B cell (primary cell): Measurements from ENCODE around the gene ZC3H18.

Experiments
- CTCF ChIP-seq: fragments of 200-600 bp; IDR thresholded peaks from one replicate; pipeline ENCODE4 v1.8.0; 2022; ENCODE audit warnings: antibody characterized with exemption, mild to moderate bottlenecking
- EZH2 ChIP-seq: IDR thresholded peaks from 2 replicates; pipeline ENCODE4 v1.6.1; 2012; ENCODE audit warnings: borderline replicate concordance, low read depth, mild to moderate bottlenecking, moderate library complexity, low read length; ENCODE audit not compliant: insufficient read depth, poor library complexity, severe bottlenecking

DNA sequence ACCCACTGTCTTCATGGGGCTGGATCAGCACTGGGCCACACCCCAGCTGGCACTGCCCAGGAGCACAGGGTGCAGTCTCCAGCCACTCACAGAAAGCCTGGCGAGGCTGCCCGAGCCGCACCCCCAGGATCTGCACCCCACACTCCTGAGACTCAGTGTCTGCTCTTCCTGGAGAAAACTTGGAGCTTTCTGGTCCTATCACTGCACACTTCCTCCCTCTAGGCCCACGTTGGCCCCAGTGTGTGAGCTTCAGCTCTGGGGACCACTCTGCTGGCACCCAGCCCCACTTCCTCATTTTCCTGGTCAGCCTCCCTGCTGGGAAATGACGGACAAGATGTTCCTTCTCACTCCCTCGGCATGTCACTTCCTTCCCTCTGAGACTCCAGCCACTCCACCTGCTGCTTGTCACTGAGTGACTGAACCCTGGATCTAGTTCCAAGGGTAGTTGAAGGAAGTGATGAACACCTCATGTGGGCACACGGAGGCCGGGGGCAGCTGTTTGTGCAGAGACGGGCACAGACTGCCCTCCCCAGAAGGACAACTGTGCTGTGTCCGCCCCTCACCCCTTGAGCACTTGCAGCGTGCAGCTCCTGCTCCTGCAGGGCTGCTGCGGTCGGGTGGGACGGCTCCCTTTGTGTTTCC is 29.0 kb downstream of the ZC3H18 start:
- TF ChIP-seq CTCF, result no peak
- TF ChIP-seq EZH2, result no peak
